DND-41 (cell line): ENCODE data around the gene SRGAP3.

Experiments
- EZH2 ChIP-seq: IDR thresholded peaks from 3 replicates; pipeline ENCODE4 v1.6.1; 2012; ENCODE audit warnings: borderline replicate concordance, low read depth, mild to moderate bottlenecking, moderate library complexity, low read length, inconsistent platforms; ENCODE audit not compliant: severe bottlenecking
- TF ChIP-seq, protein P1 (sequence below): IDR thresholded peaks from 2 replicates; pipeline ENCODE4 v1.5.1; 2012; ENCODE audit warnings: borderline replicate concordance, low read length, moderate library complexity, mild to moderate bottlenecking; ENCODE audit not compliant: poor library complexity, severe bottlenecking; ENCODE audit errors: extremely low read depth

DNA sequence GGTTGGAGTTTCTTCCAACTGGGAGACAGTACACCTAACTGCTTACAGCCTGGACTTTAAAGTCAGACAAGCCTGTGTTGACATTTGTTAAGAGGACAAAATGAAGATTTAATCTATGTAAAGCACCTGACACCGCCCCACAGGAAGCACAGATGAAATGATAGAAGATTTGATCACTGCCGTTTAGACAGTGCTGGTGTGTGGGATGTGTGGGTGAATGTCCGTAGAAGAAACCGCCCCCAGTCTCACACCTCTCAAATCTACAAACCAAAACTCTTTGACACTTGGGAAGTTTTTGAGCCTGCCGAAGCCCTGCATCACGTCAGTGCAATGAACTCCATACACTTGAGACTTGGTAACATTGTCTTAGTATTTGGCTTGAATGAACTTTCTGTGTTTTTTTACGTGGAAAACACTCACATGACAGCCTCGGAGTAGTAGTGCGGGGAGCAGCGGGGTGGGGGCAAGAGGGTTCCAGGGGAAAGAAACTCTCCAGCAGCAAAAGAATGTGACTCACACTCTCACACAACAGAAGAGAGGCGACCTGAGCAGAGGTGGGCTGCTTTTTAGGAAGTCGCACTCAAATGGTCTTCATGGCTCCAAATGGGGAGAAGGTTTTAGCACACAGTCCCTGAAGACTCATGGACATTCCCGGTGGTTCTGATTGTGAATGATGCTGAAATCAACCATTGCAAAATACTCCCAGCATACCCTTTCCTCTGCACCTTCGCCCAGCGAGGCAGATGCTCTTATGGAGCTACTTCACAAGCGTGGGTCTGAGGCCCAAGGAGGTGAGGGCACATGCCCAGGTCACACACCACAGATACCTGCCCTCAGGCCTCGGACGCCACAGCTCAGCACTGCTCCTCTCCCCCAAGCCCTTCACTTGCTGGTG, 79.2 kb downstream of the SRGAP3 start:
- TF ChIP-seq, protein P1, sequence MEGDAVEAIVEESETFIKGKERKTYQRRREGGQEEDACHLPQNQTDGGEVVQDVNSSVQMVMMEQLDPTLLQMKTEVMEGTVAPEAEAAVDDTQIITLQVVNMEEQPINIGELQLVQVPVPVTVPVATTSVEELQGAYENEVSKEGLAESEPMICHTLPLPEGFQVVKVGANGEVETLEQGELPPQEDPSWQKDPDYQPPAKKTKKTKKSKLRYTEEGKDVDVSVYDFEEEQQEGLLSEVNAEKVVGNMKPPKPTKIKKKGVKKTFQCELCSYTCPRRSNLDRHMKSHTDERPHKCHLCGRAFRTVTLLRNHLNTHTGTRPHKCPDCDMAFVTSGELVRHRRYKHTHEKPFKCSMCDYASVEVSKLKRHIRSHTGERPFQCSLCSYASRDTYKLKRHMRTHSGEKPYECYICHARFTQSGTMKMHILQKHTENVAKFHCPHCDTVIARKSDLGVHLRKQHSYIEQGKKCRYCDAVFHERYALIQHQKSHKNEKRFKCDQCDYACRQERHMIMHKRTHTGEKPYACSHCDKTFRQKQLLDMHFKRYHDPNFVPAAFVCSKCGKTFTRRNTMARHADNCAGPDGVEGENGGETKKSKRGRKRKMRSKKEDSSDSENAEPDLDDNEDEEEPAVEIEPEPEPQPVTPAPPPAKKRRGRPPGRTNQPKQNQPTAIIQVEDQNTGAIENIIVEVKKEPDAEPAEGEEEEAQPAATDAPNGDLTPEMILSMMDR = no peak
- no peak for TF ChIP-seq EZH2
